Fibroblast of skin of left quadriceps (primary cell): ENCODE data around the gene SYNGR3.
"Not testable (repeated sequence)": the region's sequence is repeated elsewhere in the genome, so short reads cannot be mapped to it uniquely, and the experiment has no call there.

ENCODE experiments used
- DNase-seq, 2 experiments: peaks; one replicate each; pipeline ENCODE4 v3.0.0-alpha.2; 2013; ENCODE audit warnings: low read depth in 2 of 2

The SYNGR3 gene

GRCh38 chr16:1959269-1960039 is 30.3 kb upstream of the SYNGR3 start, which contains the start of gene NDUFB10:
Gene NDUFB10, plus strand, starts transcription at chr16:1959538. Its CDS starts 87 bp downstream, at chr16:1959625.
- peak; percentile 66 to 68 for DNase-seq

DNA sequence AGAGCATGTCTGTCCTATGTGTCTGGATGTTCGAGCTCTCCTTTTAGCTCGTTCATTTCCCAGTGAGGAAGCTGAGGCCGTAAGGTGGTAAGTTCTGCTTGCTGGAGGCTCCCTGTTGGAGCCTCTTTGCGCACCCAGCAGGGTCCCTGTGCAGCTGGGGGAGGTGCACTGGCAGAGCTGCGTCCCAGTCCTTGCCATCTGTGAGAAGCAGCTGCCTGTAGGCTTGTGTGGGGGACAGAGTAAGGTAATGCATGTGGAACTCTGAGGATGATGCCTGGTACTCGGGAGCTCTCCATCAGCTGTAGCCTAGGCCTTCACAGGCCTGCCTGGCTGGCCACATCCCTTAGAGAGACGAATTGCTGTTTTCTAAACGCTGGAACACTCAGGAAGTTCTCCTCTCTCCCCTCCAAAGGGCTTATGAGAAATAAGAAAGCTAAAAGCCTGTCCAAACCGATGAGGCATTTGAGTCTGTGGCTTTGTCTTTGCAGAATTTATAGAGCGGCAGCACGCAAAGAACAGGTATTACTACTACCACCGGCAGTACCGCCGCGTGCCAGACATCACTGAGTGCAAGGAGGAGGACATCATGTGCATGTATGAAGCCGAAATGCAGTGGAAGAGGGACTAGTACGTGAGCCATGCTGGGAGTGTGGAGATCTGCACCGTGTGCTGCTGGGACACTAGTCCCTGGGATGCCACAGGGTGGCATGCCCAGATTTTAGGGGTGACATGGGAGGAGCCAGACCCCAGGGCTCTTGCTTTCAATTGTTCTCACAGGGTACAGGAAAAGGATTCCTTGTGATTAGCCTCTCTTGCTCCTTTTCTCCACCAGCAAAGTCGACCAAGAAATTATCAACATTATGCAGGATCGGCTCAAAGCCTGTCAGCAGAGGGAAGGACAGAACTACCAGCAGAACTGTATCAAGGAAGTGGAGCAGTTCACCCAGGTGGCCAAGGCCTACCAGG is 28.8 kb upstream of the SYNGR3 start:
- no peak for DNase-seq

GRCh38 chr16:1961651-1962067 is 28.1 kb upstream of the SYNGR3 start:
- no peak for DNase-seq

DNA sequence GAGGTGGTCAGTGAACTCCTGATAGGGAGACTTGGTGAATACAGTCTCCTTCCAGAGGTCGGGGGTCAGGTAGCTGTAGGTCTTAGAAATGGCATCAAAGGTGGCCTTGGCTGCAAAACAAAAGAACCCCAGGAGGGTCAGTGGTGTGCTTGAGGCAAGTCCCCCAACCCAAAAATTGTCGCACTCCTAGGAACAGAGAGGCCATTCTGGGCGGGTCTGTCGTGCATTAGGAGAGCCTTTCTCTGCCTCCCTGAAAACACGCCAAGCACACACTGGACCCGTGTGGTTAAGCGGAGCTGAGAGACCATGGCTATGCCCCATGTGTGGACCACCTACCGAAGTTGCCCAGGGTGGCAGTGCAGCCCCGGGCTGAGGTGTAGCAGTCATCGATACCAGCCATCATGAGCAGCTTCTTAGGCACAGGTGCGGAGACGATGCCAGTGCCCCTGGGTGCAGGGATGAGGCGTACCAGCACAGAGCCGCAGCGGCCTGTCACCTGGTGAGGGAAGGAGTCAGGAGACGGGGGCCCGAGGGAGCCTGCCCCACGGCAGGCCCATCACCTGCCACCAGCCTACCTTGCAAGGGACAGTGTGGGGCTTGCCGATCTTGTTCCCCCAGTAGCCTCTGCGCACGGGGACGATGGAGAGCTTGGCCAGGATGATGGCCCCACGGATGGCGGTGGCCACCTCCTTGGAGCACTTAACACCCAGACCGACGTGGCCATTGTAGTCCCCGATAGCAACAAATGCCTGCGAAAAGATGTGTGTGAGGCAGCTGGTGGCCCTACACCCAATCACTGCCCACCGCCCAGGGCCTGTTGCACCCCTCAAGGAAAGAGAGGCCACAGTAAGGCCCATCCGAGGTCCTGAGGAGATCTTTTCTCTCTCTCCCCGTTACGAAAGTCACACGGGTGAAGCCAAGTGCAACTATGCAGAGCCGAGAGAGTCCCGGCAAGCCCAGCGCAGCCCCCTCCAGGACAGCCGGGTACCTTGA is 27.3 kb upstream of the SYNGR3 start:
- not testable (repeated sequence) for DNase-seq

GRCh38 chr16:1963806-1964505 is 25.8 kb upstream of the SYNGR3 start:
- DNase-seq: no peak

DNA sequence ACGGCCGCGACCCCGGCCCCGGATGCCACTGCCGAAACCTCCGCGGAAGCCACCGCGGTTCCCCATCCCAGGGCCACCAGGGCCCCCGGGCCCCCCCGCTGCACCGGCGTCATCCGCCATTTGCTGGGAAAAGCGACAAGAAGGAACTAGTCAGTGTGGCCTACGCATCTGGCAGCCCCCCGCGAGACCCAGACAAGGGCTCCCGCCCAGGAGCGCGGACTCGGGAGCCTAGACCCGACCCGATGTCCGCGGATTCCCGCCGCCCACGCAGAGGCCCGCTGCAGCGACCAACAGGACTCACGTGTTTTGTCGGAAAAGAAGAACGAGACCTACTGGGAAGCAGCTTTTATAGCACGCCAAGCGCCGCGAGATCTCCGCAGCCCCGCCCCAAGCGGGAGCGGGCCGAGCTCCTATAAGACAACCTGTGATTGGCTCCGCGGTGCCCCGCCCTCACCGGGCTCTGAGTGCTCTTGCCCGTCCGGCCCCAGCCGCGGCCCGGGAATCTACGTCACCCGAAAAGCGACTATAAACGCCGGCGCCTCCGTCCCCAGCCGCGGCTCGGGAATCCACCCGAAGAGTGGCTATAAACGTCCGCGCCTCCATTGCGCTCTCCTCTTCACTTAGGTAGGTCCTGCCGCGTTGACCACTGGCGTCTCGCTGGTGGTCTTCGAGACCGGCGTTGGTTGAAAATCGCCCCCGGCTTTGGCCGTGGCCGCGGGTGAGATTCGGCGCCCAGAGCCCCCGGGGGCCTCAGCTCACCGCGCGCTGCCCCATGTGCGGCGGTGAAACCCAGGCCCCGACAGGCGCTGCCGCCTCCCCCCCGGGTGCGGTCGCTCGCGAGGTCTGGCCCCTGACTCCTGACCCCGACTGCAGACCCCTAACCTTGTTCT is 25.0 kb upstream of the SYNGR3 start, which contains the start of gene RPS2:
RPS2 (minus strand) TSS at position 321 of the 890 bp plus-strand sequence; CDS start at position 120, 201 bp downstream.
- DNase-seq: peak; percentile 97

GRCh38 chr16:1965396-1966001 is 24.3 kb upstream of the SYNGR3 start:
- no peak for DNase-seq

- no peak for DNase-seq
Observed at GRCh38 chr16:1966460-1966859, 23.3 kb upstream of the SYNGR3 start, which contains the start of gene RNF151. Gene RNF151, plus strand, starts transcription at chr16:1966856. Its CDS starts 26 bp downstream, at chr16:1966882.

- no peak for DNase-seq
Observed at GRCh38 chr16:1968146-1968953, 21.4 kb upstream of the SYNGR3 start.

DNA sequence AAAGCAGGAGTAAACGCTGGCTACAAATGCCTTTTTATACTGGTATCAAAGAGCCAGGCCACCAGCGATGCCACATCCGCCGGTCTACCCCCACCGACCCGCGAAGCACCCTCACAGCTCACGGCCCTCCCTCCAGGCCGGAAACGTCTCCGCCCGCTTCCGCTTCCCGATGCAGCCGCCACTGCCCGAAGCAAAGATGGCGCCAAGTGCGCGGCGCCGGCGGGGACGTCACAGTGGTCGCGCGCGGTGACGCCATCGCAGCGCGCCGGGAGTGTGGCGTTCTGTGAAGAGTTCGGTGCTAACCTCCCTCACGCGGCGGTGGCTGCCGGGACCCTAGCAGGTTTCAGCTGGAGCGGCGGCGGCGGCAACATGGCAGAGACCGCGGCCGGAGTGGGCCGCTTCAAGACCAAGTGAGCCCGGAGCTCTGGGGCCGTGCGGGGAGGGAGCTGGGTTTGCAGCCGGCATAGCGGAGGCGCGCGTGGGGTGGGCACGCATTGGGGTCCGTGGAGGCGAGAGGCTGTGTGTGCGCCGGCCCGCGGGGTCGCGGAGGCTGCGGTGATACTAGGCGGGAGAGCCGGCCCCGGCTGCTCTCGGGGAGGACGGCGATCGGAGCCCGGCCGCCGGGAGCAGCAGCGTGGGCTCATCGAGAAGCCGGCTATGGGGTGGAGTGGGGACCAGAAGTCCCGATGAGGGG is 17.8 kb upstream of the SYNGR3 start, which contains the start of gene TBL3:
TBL3 (plus strand) TSS at position 258 of the 694 bp plus-strand sequence; CDS start at position 370, 112 bp downstream.
- peak; percentile 89 to 91 for DNase-seq

DNA sequence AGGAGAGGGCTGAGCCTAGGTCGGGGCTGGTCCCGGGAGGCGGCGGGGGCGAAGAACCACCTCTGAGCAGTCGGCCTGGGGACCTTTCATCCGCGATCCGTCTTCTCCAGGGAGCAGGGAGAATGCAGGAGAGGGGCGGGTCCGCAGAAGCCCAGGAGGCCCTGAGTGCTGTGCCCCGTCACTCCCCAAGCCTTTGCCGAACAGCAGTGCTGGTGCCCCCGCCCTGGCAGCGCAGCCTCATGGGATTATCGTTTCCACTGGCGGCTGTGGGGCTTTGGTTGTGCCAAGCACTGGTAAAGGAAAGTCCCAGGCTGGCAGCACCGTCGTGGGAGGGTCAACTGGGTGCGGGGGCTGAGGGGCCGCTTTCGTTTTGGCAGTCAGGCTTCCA is 17.3 kb upstream of the SYNGR3 start:
- DNase-seq: no peak

DNA sequence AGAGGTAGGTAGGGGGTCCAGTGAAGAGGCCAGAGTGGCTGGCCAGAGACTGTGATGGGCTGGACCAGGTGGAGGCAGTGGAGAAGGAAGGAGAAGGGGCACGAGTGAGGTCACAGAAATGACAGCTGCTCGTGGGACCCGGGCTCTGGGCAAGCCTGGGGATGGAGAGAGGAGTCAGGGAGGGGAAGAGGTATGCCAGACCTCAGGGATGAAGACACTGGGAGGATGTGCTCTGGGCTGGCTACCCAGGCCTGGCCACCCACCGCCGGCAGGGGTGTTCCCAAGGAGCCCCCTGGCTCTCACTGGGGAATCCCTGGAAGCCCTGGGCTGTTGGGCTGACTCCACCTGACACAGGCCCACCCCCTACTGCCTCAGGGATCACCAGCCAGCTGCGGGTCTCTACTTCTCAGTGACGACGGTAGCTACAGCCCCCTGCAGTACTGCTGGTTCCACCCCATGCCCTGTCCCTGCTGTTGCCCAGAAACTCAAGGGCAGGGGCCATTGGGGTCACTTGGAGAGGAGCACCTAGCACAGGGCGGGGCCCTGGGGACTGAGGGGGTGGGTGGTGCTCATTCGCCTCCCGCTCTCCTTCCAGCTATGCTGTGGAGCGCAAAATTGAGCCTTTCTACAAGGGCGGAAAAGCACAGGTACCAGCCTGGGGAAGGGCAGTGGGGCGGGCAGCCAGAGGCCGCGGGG is 16.2 kb upstream of the SYNGR3 start:
- DNase-seq: no peak

GRCh38 chr16:1974157-1975070 is 15.4 kb upstream of the SYNGR3 start:
- no peak for DNase-seq

- DNase-seq: no peak
Observed at GRCh38 chr16:1975432-1976215, 14.1 kb upstream of the SYNGR3 start.

DNA sequence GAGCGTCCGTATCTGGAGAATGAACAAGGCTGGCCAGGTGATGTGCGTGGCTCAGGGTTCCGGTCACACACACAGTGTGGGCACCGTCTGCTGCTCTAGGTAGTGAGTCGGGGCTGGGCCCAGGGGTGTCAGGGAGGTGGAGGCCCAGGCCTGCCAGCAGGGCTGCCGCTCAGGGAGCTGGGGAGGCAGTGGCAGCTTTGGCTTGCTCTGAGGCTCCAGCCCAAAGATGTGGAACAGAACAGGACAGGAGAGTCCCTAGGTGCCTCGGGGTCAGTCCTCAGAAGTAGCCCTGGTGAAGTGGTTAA is 13.6 kb upstream of the SYNGR3 start:
- no peak for DNase-seq
